Stimulated activated CD8-positive, alpha-beta memory T cell treated with anti-CD3 and anti-CD28 coated beads, Interleukin-12 subunit alpha, Interleukin-12 subunit beta, amount 100 ng/mL, for 24 hours (primary cell): Measurements from ENCODE around the gene RRAGB.
"Not testable (repeated sequence)": the region's sequence is repeated elsewhere in the genome, so short reads cannot be mapped to it uniquely, and the experiment has no call there.

ENCODE experiments used
- DNase-seq: peaks from one replicate; pipeline ENCODE4 v3.0.0-alpha.2; 2020; ENCODE audit errors: extremely low read depth

RRAGB gene

GRCh38 chrX:55767100-55767499, 49.6 kb downstream of the RRAGB start:
- DNase-seq = no peak

- not testable (repeated sequence) for DNase-seq
Observed at GRCh38 chrX:55774419-55774818, 56.9 kb downstream of the RRAGB start.

- DNase-seq = no peak
Observed at GRCh38 chrX:55777596-55777995, 60.0 kb downstream of the RRAGB start.

GRCh38 chrX:55778322-55778721, 60.8 kb downstream of the RRAGB start:
- no peak for DNase-seq

GRCh38 chrX:55783723-55784122, 66.2 kb downstream of the RRAGB start:
- DNase-seq = no peak

GRCh38 chrX:55787063-55787462, 69.5 kb downstream of the RRAGB start:
- no peak for DNase-seq

- DNase-seq = no peak
Observed at GRCh38 chrX:55787727-55788126, 70.2 kb downstream of the RRAGB start.

- DNase-seq = no peak
Observed at GRCh38 chrX:55794405-55794804, 76.9 kb downstream of the RRAGB start.

GRCh38 chrX:55796496-55796895, 78.9 kb downstream of the RRAGB start:
- DNase-seq = no peak

GRCh38 chrX:55801811-55802210, 84.3 kb downstream of the RRAGB start:
- no peak for DNase-seq
